HG03439 (cell line): ENCODE measurements around the gene MYRF.

Experiments
- ATAC-seq: cut with Tn5 transposase; IDR thresholded peaks from one replicate; pipeline ENCODE4 v1.9.1; 2021; ENCODE audit warnings: mild to moderate bottlenecking, moderate library complexity; ENCODE audit not compliant: unreplicated experiment

MYRF gene

DNA sequence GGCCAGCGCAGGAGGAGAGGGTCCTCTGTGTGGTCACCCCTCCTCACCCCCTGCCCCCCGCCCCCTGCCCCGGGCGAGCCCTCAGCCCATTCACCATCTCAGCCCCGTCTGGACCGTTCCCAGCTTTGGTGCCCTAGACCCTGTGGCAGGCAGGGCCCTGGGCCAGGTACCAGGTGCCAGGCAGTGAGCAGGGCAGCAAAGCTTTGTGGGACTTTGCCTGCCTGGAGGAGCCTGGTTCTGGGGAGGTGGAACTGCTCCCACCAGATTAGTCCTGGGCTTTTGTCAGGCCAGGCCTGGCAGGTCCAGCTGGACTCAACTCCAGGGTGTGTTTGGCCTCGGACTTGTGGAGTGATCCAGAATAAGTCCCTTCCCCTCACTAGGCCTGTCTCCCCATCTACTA is 13.7 kb upstream of the MYRF start:
- no peak for ATAC-seq

DNA sequence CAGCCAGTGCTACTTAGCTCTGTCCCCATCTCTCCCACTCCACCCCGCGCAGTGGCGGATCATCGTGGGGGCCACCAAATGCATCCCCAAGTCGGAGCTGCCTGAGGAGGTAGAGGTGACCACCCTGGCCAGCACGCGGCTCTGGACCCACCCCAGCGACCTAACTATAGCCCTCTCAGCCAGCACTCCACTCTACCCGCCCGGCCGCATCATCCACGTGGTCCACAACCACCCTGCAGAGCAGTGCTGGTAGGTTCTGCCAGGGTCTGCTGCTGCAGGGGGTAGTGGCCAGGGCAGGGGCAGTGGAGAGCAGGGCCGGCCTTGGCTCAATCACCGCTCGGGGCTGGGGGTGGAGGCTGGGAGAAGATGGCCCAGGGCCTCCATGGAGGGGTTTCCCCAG is 13.0 kb upstream of the MYRF start:
- ATAC-seq = no peak

DNA sequence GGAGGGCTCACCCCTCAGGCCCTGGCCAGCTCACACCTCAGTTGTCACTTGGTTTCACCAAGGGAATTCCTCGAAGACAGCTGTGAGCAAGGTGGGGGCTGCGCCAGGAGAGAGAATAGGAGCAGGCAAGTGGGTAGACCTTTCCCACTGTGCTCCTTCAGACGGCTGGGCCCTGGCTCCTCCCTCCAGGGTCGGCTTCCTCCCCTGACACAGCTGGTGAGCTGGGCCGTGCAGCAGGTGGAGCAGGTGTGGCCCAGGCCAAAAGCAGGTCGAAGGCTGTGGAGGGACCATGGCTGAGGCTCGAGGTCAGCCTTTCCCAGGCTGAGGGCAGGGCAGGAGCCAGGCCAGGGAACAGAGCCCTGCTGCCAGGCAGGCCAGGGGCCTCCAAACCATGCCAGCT is 12.5 kb upstream of the MYRF start:
- no peak for ATAC-seq

DNA sequence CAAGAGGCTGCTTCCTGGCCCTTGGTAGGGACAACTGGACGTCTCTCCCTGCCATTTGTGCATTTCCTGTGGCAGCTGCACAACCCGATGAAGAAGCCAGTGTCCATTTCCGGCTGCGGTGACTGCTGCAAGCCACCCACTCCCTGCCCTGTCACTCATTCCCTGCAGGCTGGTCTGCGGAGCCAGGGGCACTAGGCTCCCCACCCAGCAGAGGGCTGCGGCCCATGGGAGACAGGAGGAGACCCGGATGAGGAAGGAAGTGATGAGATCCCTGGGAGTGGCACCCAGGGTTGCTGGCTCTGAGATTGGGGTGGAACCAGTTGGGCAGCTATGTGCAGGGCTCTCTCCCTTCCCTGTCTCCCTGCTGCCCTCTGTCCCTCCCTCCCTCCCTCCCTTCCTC is 10.0 kb upstream of the MYRF start:
- ATAC-seq = no peak

DNA sequence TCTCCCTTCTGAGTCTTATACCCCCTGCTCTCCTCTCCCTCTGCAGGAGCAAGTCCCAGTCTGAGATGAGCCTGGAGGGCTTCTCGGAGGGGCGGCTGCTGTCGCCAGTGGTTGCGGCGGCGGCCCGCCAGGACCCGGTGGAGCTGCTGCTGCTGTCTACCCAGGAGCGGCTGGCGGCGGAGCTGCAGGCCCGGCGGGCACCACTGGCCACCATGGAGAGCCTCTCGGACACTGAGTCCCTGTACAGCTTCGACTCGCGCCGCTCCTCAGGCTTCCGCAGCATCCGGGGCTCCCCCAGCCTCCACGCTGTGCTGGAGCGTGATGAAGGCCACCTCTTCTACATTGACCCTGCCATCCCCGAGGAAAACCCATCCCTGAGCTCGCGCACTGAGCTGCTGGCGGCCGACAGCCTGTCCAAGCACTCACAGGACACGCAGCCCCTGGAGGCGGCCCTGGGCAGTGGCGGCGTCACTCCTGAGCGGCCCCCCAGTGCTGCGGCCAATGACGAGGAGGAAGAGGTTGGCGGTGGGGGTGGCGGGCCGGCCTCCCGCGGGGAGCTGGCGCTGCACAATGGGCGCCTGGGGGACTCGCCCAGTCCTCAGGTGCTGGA is 8.8 kb upstream of the MYRF start:
- ATAC-seq = no peak

DNA sequence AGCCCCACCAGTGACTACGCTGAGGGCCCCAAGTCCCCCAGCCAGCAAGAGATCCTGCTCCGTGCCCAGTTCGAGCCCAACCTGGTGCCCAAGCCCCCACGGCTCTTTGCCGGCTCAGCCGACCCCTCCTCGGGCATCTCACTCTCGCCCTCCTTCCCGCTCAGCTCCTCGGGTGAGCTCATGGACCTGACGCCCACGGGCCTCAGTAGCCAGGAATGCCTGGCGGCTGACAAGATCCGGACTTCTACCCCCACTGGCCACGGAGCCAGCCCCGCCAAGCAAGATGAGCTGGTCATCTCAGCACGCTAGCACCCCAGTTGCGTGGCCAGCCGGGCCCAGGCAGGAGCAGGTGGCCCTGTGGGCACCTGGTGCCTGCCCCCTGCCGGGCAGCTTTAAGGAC is 8.3 kb upstream of the MYRF start:
- no peak for ATAC-seq

DNA sequence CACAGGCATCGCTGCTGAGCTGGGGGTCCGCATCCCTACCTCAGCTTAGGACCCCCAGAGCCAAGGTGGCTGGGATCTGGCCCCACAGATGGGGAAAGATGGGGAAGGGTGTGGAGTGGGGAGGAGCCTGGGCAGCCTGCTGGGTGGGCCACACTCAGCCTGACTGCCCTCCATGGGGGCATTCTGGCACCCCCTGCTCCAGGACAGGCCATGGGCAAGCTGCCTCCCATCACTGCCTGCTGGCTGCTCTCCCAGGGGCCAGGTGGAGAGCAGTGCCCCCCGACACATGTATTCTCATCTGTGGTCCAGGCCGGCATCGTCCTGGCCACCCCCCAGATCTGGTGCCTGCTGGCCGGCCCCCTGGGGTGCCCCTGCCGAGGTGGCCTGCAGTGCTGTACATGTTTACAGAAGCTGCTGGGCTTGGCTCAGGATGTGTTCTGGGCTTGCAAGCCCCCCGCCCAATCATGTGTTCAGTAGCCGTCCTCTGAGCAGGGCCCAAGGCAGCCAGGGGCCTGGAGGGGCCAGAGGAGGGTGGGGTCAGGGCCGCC is 7.8 kb upstream of the MYRF start:
- no peak for ATAC-seq

DNA sequence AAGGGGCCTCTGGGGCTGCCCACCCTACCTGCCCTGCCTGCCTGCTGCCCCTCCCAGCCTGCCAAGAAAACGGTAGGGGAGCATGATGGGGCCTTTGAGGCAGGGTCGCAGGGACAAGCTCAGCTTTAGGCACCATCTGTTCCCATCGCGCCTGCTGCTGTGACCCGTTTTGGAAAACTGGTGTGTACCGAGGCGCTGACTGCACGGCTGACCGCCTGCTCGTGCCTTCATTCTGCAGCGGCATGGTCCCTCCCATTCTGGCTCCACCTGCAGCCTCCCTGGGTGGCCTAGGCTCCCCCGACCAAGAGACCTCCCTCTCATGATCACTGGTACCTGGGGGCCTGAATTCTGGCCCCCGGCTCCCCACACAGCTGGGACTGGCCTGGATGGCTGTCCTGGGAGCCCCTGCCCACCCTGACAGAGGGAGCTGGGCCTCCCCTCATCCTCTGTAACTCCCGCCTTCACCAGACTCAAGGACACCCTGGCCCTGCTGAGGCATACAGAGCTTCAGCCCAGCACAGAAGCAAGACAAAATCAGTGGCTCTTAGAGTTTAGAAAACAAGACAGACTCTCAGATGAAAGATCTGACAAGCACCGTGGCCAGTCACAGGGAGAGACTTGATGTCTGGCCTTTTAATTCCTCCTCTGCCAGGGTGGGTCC is 6.5 kb upstream of the MYRF start:
- ATAC-seq = no peak

DNA sequence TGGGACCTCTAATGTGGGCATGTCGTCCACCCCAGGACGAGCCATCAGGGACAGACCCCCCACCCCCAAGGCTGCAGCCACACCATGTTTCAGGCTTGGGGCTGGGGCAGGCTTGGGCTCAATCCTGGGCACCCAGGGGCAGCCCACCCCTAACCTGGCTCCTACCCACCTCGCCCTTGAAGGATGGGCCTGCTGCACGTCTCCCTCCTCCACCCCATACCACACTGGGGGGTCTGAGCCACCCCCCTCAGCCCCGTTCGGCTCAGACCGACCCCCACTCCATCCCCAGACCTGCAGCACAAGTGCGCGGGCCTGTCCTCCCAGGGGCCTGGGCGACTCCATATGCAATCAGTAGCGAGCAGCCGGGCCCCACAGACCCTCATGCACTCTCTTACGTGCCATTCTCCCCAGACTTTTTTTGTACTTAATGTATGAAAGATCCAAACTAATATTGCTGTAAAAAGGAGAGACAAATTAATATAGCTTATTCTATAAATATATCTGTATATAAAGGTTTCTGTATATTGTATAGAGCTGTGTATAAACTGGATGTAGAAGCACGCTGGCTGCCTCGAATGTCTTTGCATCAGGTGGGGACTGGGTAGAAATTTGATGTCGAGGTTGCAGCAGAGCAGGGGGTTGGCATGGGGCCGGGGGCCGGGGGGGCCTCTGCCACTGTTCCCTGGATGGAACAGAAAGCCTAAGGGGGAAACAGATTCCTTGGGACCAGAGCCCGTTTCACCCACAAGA is 5.8 kb upstream of the MYRF start:
- no peak for ATAC-seq

DNA sequence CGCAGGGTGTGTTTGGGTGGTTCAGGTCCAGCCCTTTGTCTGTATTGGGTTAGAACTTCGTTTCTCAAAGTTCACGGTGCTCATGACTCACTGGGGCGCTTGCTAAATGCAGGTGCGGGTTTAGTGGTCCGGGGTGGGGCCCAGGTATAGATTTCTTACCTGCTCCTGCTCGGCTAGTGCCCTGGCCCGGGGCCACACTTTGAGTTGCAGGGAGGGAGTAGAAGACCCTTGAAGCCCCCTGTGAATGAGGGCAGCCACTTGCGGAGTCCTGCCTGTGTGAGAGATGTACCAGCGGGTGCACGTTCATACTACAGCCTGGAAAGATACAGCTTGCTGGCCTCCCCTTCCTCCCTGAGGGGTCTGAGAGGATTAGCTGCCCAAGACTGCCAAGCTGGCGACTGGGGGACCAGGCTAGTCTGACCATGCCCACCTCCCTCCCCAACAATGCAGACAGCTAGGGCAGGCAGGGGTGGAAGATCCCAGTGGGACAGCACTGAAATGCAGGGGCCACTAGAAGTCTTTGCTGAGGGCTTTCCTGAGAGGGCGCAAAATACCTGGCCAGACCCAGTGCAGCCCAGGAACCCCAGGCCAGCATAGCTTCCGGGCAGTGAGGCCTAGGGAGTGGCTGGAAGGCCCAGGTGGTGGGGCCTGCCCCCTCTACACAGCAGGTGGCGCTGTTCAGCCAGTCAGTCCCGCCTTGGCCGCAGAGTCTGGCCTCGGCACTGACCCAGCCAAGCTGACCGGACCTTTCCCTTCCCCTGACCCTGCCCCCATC is 5.1 kb upstream of the MYRF start:
- ATAC-seq = no peak

DNA sequence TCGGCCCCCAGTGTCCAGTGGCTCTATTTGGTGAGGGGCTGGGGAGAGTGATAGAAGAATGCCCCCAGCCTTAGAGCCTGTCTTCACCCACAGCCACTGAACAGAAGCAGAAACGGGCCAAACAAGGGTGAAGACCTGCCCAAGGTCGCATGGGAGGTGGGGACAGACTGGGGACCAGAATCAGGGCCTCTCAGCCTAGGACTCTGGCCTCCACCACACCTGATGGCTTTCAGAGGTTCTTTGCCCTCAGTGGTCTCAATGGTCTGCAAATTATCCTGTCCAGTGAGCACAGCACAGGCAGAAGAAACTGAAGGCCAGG is 4.5 kb upstream of the MYRF start:
- no peak for ATAC-seq

DNA sequence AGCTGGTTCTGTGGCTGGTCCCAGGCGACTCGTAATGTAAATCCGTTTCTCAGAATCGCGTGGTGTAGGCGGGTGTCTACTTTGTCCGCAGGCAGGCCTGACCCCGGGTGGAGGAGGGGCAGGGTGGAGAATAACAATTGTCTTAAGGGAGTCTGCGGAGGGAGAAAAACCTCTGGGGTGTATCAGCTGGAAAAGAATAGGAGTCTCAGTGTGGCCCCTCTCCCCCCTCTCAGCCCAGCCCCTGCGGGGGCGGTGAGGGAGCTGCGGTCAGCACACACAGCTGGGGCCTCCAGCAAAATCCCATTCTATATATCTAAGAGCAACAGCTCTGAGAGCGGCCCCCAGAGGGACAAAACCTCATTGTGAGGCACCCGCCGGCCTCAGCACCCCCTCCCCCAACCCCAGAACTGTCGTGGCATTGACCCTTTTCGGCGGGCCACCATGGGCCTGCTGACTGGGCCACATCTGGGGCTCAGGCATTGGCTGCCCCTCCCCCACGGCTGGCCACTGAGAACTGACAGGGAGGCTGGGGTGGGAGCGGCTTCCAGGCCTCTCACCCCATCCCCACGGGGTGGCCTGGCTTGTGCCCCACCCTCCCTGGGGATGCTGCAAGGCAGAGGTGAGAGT is 2.7 kb upstream of the MYRF start:
- no peak for ATAC-seq

DNA sequence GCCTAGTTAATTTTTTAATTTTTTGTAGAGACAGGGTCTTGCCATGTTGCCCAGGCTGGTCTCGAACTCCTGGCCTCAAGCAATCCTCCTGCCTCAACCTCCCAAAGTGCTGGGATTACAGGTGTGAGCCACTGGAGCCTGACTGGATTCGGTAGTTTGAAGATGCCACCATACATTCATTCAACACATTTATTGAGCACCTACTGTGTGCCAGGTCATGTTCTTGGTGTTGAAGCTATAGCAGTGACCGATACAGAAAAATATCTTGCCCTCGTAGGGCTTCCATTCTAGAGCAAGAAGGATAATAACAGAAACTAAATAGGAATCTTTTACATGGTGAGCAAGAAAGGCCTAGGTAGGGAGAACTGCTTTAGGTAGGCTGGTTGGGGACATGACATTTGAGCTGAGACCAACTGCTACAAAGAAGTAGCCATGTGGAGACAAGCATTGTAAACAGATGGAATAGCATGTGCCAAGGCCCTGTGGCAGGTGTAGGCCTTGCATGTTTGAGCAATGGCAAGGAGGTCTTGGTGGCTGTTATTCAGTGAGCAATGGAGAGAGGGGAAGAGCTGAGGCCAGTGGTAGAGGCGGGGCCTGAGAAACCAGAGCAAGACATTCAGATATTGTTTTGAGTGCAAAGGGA is 1.7 kb upstream of the MYRF start:
- ATAC-seq = no peak

DNA sequence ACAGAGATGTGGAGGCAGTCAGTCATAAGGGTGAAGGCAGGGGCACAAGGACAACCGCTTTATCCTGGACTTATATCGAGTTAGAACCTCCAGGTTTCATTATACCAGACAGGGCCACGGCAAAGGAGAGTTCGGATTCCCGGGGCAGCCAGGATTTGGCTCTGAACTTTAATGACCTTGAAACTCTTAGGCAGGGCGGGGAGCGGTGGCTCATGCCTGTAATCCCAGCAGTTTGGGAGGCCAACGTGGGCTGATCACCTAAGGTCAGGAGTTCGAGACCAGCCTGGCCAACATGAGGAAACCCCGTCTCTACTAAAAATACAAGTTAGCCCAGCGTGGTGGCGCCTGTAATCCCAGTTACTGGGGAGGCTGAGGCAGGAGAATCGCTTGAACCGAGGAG is 1.1 kb upstream of the MYRF start:
- no peak for ATAC-seq

DNA sequence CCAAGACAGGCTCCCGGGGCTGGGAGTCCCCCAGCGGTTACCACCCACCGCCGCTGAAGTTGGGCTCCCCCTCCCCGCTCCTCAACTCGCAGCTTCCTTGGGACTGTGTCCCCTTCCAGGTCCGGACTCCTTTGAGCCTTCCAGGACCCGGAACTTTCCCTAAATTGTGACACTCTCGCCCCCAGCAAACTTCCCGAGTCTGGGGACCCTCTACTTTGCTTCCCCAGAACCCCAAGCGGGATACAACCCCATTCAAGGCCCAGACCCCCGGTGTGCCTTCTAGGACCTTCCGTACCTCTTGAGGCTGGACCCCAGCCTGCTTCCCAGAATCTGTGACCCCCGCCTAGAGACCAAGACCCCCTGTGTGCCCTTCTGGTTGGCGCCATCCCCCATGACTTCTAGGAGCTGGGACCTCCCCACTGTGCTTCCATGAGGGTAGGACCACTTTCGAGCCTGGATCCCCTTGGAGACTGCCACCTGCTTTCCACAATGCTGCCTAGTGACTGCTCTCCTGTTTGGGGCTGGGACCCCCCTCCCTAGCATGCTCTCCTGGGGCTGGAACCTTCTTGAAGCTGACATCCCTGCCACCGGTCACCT is 587 bp downstream of the MYRF start:
- ATAC-seq = no peak

DNA sequence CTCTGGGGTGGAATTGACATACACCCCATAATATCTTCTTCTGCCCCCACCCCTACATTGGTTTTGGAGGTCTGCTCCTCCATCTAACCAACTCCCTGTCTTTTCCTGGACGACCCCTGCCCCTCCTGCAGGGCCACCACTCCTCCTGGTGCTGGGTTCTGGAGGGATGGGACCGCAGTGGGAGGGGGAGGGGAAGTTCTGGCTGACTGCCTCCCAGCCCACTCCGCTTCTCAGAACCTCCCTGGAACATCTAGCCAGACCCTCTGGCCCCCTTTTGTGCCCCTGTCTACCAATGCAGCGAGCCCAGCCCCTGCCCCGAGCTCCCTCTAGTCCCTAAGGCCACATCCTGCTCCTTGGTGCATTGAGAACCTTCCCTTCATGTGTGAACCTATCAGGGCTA is 1.2 kb downstream of the MYRF start:
- no peak for ATAC-seq

DNA sequence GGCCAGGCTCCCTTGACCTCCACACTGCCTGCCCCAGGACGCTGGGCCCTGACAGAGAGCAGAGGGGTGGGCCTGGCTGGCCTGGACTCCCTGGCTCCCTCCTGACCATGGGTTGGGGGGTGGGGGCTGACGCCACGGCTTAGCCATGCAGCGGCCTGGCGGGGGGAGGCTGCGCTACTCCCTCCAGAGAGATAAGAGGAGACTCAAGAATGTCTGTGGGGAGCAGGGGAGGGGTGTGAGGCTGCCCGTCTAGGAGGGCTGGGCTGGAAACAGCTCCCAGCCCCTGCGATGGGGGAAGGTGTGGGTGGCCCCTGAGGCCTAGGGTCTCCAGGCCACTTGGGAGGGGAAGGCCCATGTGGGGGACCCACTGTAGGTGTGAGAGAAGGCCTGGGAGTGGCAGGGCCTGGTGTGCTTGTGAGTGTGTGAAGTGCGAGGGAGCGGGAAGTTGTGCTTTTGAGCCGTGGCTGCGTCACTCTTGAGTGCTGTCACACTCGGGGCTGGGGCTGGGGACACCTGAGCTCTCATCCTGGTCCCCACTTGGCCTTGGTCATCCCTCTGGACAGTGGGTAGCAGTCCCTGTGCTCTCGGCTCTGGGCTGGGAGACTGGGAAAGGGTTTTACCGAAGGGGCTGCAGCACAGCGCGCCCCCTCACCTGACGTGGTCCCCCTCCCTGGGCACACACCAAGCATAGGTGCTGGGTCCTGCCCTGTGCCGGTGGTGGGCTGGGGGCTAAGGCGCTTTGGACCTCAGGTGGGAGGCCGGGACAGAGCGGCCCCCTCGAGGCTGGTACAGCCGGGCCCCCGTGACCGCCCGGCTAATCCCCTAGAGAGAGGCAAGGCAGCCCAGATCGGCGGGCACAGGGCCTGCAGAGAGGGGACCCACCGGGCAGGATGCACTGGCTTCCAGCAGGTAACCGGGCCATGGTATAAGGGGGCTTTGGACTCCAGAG is 2.4 kb downstream of the MYRF start:
- no peak for ATAC-seq

DNA sequence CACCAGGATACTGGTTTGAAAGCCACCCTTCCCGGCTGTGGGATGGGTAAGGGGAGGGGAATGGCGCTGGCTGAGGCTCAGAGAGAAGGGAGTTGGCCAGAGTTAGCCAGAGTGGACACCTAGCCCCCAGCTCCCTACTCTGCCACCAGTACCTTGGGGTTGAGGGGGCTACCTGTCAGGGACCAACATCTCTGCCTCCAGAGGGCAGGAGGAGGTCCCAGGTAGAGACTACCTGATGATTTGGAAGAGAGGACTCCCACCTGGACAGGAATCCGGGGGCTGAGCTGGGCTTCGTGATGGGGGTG is 3.7 kb downstream of the MYRF start:
- ATAC-seq = no peak

DNA sequence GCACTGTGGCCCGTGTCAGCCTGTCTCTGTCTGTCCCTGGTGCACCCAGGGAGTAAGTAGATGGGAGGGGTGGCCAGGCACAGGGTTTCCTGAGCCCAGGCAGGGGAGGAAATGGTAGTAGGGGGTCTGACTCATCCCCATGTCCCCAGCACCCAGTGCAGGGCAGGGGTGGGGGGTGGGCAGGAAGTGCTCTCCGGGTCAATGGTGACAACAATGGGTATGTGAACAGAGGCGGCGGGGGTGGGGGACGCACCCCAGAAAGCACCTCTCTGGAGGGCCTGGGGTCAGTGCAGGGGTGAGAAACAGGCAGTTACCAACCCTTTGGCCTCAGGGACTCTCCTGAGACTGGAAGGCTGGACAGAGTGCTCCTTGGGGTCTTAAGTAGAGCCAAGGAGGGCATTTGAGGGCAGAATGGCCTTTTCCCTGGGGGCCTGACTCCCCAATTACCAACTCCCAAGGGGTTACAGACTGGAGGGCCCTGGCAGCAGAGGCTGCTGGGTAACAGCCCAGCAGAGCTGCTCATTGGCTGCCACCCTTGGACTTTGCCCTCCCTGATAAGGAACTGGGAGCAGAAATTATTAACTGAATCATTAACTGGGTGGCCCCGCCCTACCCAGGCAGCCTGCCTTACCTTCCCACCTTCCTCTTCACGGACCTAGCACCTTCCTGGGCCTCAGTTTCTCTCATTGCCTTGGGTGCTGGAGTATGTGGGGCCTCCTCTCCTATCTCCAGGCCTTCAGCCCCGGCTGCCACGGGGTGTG is 4.2 kb downstream of the MYRF start:
- no peak for ATAC-seq
